ENCODE measurements around the gene SV2B.

- TF ChIP-seq CTCF (IDR thresholded peaks at IDR 0.05; ENCODE audit: insufficient read depth, low read depth, low read length) (no peak), EZH2 (IDR thresholded peaks at IDR 0.05; ENCODE audit: insufficient read depth, low read length) (no peak)
Observed at GRCh38 chr15:91320101-91320500, 220.0 kb downstream of the SV2B start.

All from astrocyte (in vitro differentiated cells and primary cell).